K562 (cell line): Measurements from ENCODE around the gene CLIC3.

Source experiments
- GATAD2B ChIP-seq: fragments of 450-650 bp; IDR thresholded peaks from 2 replicates; pipeline ENCODE4 v1.6.1; 2017; ENCODE audit warnings: mild to moderate bottlenecking, borderline replicate concordance
- JUN ChIP-seq, 2 experiments: sonication (generic) in 1 of 2; formaldehyde crosslinking in 1 of 2; IDR thresholded peaks; 2 replicates each; pipeline versions ENCODE4 v1.6.1 to v1.8.0; 2012 to 2022; ENCODE audit warnings: borderline replicate concordance in 2 of 2, mild to moderate bottlenecking in 2 of 2, improper control_type of control experiment in 1 of 2, low read depth in 1 of 2, low read length in 1 of 2, missing genetic modification reagents in 1 of 2
- NCOA2 ChIP-seq, 2 experiments: fragments of 450-650 bp; IDR thresholded peaks; 2 replicates each; pipeline ENCODE4 v1.6.1; 2018; ENCODE audit warnings: mild to moderate bottlenecking in 2 of 2, moderate library complexity in 1 of 2; ENCODE audit not compliant: partially characterized antibody in 2 of 2
- PHF21A ChIP-seq: fragments of 450-650 bp; IDR thresholded peaks from 2 replicates; pipeline ENCODE4 v1.6.1; 2017; ENCODE audit warnings: low read depth, borderline replicate concordance
- TBP ChIP-seq: optimal IDR thresholded peaks from 2 replicates; pipeline ENCODE3; 2011; ENCODE audit warnings: low read depth, low read length, improper control_type of control experiment
- ZNF431 ChIP-seq: sonication (generic); formaldehyde crosslinking; IDR thresholded peaks from 2 replicates; pipeline ENCODE4 v1.8.0; 2022; ENCODE audit warnings: mild to moderate bottlenecking, missing genetic modification reagents
- TF ChIP-seq, protein P1 (sequence below): sonication (generic); formaldehyde crosslinking; IDR thresholded peaks from 2 replicates; pipeline ENCODE4 v1.9.0; 2022; ENCODE audit warnings: mild to moderate bottlenecking, missing genetic modification reagents
- TF ChIP-seq, protein P2 (sequence below), 2 experiments: fragments of 450-650 bp; formaldehyde crosslinking in 1 of 2; IDR thresholded peaks; 2 replicates each; pipeline versions ENCODE4 v1.4.0 to v1.6.1; 2014 to 2020; ENCODE audit warnings: mild to moderate bottlenecking in 2 of 2, borderline replicate concordance in 1 of 2, low read depth in 1 of 2
- TF ChIP-seq, protein P3 (sequence below): IDR thresholded peaks from 3 replicates; pipeline ENCODE4 v1.6.1; 2011; ENCODE audit warnings: borderline replicate concordance, mild to moderate bottlenecking, moderate library complexity; ENCODE audit not compliant: insufficient read length; ENCODE audit errors: extremely low read depth
- TF ChIP-seq, protein P4 (sequence below): sonication (generic); formaldehyde crosslinking; IDR thresholded peaks from 2 replicates; pipeline ENCODE4 v1.8.0; 2022; ENCODE audit warnings: mild to moderate bottlenecking, low read depth, missing genetic modification reagents
- TF ChIP-seq, protein P5 (sequence below), 3 experiments: IDR thresholded peaks in 2 of 3; conservative IDR thresholded peaks in 1 of 3; 2 replicates each; pipeline ENCODE4 v1.5.1; 2011 to 2012; ENCODE audit warnings: low read length in 3 of 3, mild to moderate bottlenecking in 3 of 3, control low read depth in 2 of 3, improper control_type of control experiment in 1 of 3, inconsistent platforms in 1 of 3, low read depth in 1 of 3, mixed read lengths in 1 of 3, moderate library complexity in 1 of 3; ENCODE audit not compliant: insufficient read depth in 2 of 3

DNA sequence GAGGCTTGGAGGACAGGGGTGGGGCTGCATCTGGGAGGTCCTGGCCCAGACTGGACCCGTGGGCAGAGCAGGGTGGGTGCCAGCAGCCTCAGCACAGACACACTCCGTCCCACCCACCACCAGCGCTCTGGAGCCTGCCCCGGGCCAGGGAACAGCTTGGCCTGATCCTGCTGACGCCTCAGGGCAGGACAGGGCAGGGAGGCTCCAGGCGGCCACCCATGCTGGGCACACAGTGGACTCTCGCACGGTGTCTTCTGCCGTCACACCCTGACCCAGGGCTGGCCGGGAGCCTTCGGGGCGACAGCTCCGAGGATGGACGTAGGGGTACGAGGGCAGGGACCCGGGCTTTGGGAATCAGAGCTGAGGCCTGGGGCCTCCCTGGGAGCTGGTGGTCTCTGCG is 27.2 kb downstream of the CLIC3 start:
- TF ChIP-seq, protein P1, sequence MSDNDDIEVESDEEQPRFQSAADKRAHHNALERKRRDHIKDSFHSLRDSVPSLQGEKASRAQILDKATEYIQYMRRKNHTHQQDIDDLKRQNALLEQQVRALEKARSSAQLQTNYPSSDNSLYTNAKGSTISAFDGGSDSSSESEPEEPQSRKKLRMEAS: no peak
- TF ChIP-seq NCOA2 (IDR thresholded peaks at IDR 0.05; ENCODE audit: partially characterized antibody in 2 of 2) (no peak), PHF21A (no peak), ZNF431 (CRISPR knock-in tag) (no peak), GATAD2B (no peak), JUN (IDR thresholded peaks at IDR 0.05; ENCODE audit: borderline replicate concordance, low read depth, low read length) (no peak), JUN (CRISPR knock-in tag; IDR thresholded peaks at IDR 0.05; ENCODE audit: borderline replicate concordance) (no peak), TBP (no peak)
- TF ChIP-seq, protein P2, sequence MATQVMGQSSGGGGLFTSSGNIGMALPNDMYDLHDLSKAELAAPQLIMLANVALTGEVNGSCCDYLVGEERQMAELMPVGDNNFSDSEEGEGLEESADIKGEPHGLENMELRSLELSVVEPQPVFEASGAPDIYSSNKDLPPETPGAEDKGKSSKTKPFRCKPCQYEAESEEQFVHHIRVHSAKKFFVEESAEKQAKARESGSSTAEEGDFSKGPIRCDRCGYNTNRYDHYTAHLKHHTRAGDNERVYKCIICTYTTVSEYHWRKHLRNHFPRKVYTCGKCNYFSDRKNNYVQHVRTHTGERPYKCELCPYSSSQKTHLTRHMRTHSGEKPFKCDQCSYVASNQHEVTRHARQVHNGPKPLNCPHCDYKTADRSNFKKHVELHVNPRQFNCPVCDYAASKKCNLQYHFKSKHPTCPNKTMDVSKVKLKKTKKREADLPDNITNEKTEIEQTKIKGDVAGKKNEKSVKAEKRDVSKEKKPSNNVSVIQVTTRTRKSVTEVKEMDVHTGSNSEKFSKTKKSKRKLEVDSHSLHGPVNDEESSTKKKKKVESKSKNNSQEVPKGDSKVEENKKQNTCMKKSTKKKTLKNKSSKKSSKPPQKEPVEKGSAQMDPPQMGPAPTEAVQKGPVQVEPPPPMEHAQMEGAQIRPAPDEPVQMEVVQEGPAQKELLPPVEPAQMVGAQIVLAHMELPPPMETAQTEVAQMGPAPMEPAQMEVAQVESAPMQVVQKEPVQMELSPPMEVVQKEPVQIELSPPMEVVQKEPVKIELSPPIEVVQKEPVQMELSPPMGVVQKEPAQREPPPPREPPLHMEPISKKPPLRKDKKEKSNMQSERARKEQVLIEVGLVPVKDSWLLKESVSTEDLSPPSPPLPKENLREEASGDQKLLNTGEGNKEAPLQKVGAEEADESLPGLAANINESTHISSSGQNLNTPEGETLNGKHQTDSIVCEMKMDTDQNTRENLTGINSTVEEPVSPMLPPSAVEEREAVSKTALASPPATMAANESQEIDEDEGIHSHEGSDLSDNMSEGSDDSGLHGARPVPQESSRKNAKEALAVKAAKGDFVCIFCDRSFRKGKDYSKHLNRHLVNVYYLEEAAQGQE (IDR thresholded peaks at IDR 0.05; ENCODE audit: borderline replicate concordance): no peak
- TF ChIP-seq, protein P2 (CRISPR knock-in tag; IDR thresholded peaks at IDR 0.05; ENCODE audit: low read depth): no peak
- TF ChIP-seq, protein P3, sequence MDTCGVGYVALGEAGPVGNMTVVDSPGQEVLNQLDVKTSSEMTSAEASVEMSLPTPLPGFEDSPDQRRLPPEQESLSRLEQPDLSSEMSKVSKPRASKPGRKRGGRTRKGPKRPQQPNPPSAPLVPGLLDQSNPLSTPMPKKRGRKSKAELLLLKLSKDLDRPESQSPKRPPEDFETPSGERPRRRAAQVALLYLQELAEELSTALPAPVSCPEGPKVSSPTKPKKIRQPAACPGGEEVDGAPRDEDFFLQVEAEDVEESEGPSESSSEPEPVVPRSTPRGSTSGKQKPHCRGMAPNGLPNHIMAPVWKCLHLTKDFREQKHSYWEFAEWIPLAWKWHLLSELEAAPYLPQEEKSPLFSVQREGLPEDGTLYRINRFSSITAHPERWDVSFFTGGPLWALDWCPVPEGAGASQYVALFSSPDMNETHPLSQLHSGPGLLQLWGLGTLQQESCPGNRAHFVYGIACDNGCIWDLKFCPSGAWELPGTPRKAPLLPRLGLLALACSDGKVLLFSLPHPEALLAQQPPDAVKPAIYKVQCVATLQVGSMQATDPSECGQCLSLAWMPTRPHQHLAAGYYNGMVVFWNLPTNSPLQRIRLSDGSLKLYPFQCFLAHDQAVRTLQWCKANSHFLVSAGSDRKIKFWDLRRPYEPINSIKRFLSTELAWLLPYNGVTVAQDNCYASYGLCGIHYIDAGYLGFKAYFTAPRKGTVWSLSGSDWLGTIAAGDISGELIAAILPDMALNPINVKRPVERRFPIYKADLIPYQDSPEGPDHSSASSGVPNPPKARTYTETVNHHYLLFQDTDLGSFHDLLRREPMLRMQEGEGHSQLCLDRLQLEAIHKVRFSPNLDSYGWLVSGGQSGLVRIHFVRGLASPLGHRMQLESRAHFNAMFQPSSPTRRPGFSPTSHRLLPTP: no peak
- TF ChIP-seq, protein P4, sequence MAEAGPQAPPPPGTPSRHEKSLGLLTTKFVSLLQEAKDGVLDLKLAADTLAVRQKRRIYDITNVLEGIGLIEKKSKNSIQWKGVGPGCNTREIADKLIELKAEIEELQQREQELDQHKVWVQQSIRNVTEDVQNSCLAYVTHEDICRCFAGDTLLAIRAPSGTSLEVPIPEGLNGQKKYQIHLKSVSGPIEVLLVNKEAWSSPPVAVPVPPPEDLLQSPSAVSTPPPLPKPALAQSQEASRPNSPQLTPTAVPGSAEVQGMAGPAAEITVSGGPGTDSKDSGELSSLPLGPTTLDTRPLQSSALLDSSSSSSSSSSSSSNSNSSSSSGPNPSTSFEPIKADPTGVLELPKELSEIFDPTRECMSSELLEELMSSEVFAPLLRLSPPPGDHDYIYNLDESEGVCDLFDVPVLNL (CRISPR knock-in tag): no peak
- TF ChIP-seq, protein P5, sequence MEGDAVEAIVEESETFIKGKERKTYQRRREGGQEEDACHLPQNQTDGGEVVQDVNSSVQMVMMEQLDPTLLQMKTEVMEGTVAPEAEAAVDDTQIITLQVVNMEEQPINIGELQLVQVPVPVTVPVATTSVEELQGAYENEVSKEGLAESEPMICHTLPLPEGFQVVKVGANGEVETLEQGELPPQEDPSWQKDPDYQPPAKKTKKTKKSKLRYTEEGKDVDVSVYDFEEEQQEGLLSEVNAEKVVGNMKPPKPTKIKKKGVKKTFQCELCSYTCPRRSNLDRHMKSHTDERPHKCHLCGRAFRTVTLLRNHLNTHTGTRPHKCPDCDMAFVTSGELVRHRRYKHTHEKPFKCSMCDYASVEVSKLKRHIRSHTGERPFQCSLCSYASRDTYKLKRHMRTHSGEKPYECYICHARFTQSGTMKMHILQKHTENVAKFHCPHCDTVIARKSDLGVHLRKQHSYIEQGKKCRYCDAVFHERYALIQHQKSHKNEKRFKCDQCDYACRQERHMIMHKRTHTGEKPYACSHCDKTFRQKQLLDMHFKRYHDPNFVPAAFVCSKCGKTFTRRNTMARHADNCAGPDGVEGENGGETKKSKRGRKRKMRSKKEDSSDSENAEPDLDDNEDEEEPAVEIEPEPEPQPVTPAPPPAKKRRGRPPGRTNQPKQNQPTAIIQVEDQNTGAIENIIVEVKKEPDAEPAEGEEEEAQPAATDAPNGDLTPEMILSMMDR (IDR thresholded peaks at IDR 0.05 in 2 of 3, conservative IDR thresholded peaks at IDR 0.05 in 1 of 3; ENCODE audit: insufficient read depth in 2 of 3, low read depth in 1 of 3, low read length in 3 of 3): no peak
